ENCODE measurements around the gene RUNX3.
"Not testable (repeated sequence)": the region's sequence is repeated elsewhere in the genome, so short reads cannot be mapped to it uniquely, and the experiment has no call there.

The RUNX3 gene

DNA sequence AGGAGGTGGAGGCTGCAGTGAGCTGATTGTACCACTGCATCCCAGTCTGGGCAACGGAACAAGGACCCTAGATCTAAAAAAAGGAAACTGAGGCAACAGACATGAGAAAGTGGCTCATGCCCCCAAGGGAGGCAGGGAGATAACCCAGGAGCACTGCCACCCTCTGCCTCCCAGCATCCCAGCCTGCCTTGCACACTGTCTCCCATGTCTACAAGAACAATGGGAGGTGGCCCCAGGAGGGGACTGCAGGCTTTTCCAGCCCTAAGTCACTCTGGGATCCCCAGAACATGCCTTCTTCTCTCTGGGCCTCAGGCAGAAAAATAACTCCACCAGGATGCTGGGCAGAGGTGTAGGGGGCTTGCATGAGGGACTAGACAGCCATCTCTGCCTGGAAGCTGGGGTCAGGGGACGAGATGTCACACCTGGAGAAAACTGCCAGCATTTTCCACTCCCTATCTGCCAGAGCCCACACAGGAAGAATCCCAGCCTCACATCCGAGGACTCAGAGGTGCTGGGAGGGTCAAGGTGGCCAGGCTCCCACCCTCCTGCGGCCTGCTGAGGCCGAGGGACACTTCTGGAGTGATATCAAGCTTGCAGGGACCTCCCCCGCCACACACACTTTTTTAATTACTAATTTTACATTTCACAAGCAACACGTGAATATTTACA, 21.4 kb downstream of the RUNX3 start:
- peaks cover 4% of the 10 kb centered on the region; the same call in 1 of the 2 replicates for H3K4me1 ChIP-seq (ENCODE audit: control insufficient read depth, insufficient read depth, low read length)
- no peaks in the 10 kb centered on the region for H3K36me3 ChIP-seq (ENCODE audit: control insufficient read depth, insufficient read depth, low read length)
- H3K9ac ChIP-seq (ENCODE audit: low read length), result no peak overlapping the region
- no peak overlapping the region for H3K4me3 ChIP-seq (ENCODE audit: low read depth, low read length)
- H3K27ac ChIP-seq (ENCODE audit: low read depth, low read length), result no peak overlapping the region
- no peaks in the 10 kb centered on the region for H3K27me3 ChIP-seq (ENCODE audit: control insufficient read depth, insufficient read depth, low read length)
- H3K9me3 ChIP-seq (ENCODE audit: control insufficient read depth, insufficient read depth, low read depth, low read length), result no peaks in the 10 kb centered on the region

DNA sequence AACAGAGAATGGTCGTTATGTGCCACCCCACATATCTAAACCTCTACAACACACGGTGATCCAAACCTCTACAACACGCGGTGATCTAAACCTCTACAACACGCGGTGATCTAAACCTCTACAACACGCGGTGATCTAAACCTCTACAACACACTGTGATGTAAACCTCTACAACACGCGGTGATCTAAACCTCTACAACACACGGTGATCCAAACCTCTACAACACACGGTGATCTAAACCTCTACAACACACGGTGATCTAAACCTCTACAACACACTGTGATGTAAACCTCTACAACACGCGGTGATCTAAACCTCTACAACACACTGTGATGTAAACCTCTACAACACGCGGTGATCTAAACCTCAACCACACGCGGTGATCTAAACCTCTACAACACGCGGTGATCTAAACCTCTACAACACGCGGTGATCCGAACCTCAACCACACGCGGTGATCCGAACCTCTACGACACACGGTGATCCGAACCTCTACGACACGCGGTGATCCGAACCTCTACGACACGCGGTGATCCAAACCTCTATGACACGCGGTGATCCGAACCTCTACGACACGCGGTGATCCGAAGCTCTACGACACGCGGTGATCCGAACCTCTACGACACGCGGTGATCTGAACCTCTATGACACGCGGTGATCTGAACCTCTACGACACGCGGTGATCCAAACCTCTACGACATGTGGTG, 22.3 kb downstream of the RUNX3 start:
- H3K4me1 ChIP-seq (ENCODE audit: control insufficient read depth, insufficient read depth, low read length); H3K36me3 ChIP-seq (ENCODE audit: control insufficient read depth, insufficient read depth, low read length); H3K9me3 ChIP-seq (ENCODE audit: control insufficient read depth, insufficient read depth, low read depth, low read length); H3K4me3 ChIP-seq (ENCODE audit: low read depth, low read length); H3K27me3 ChIP-seq (ENCODE audit: control insufficient read depth, insufficient read depth, low read length); H3K9ac ChIP-seq (ENCODE audit: low read length); H3K27ac ChIP-seq (ENCODE audit: low read depth, low read length): not testable (repeated sequence)

DNA sequence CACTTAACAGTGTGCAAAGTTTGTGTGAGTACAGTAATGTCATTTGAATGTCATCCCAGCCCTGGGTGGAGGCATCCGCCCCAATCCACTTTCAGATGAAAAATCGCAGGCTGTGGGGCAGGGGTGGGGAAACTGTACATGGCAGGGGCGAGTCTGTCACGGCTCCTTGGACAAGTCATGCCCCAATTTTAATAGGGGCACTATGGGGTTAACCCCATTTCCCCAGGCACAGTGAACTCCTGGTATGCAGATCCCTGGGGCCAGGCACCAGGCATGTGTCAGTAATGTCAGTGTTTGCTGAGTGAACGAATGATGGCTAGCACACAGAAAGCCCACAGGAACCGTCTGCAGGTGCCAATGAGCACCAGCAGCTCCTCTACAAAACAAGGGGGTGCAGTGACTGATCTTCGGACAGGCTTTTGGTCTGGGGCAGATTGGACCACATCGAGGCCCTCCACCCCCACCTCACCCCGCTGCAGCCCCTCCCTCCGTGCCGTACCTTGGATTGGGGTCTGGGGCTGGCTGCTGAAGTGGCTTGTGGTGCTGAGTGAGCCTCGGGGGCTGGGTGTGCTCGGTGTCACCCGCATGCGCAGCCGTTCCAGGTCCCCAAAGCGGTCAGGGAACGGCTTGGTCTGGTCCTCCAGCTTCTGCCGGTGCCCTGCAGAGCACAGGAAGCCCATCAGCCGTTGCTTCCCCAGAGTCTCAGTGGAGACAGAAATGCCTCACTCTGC, 23.2 kb downstream of the RUNX3 start:
- Histone ChIP-seq H3K9ac (ENCODE audit: low read length) (no peak overlapping the region), H3K4me1 (ENCODE audit: control insufficient read depth, insufficient read depth, low read length) (peaks cover 4% of the 10 kb centered on the region; the same call in 1 of the 2 replicates), H3K9me3 (ENCODE audit: control insufficient read depth, insufficient read depth, low read depth, low read length) (no peaks in the 10 kb centered on the region), H3K27ac (ENCODE audit: low read depth, low read length) (no peak overlapping the region), H3K4me3 (ENCODE audit: low read depth, low read length) (no peak overlapping the region), H3K36me3 (ENCODE audit: control insufficient read depth, insufficient read depth, low read length) (no peaks in the 10 kb centered on the region), H3K27me3 (ENCODE audit: control insufficient read depth, insufficient read depth, low read length) (no peaks in the 10 kb centered on the region)

DNA sequence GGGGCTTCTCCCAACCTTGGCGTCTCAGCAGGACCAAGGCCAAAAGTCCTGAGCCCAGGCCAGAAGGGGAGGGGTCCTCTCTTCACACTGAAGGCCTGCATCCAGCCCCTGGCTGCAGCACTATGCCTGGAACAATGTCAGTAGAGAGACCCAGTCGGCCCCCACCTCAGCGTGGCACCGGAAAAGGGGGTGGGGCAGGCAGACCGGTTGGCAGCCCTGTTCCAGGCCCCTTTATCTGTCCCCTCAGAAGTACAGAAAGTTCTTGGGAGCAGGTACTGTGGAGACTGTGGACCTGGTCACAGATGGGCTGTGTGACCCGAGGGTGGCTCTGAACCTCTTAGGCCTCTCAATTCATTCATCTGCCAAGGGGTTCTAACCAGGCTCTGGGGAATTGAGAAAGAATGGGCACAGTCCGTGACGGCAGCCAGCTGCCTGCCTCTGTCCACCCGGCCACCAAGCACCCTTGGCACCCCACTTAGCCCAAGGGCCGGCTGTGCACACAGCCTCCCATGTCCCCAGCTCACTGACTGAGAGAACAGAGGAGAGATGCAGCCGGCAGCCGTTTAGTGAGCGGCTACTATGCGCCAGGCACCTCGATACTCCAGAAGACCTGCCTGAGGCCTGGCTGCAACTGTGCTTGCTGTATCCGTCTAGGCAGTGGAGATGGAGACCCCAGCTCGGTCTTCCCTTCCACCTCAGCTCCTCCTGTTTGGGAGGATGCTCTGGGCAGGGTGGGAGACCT, 23.9 kb downstream of the RUNX3 start:
- Histone ChIP-seq H3K4me1 (ENCODE audit: control insufficient read depth, insufficient read depth, low read length) (peaks cover 4% of the 10 kb centered on the region; the same call in 1 of the 2 replicates), H3K4me3 (ENCODE audit: low read depth, low read length) (no peak overlapping the region), H3K9me3 (ENCODE audit: control insufficient read depth, insufficient read depth, low read depth, low read length) (no peaks in the 10 kb centered on the region), H3K27ac (ENCODE audit: low read depth, low read length) (no peak overlapping the region), H3K9ac (ENCODE audit: low read length) (no peak overlapping the region), H3K36me3 (ENCODE audit: control insufficient read depth, insufficient read depth, low read length) (no peaks in the 10 kb centered on the region), H3K27me3 (ENCODE audit: control insufficient read depth, insufficient read depth, low read length) (no peaks in the 10 kb centered on the region)

DNA sequence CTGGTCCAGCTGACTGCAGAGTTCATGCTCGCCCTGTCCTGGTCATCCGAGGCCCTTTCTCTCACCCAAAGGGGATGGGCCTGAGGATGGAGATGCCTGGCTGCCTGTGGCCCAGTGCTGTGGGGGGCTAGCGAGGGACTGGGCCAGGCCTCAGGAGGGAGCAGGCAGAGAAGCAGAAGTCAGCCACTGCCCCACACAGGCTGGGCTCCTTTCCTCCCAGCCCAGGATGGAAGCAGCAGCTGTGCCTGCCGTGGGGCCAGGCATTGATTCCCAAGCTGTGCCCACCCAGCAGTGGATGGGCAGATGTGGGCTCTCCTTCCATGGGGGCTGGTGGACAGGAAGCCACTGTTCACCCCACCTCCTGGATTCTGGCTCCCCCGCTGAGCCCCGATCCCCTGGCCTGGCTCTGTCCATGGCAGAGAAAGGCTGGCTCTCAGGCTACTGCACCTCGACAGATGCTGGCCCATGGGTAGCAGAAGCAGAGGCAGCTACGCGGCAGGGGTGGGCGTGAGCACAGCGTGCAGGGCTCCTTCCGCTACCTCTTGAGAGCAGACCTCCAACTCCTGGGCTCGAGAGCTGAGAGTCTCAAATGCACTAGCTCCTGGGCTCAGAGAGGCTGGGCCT, 24.6 kb downstream of the RUNX3 start:
- H3K27ac ChIP-seq (ENCODE audit: low read depth, low read length), result no peak overlapping the region
- no peak overlapping the region for H3K4me3 ChIP-seq (ENCODE audit: low read depth, low read length)
- no peaks in the 10 kb centered on the region for H3K4me1 ChIP-seq (ENCODE audit: control insufficient read depth, insufficient read depth, low read length)
- H3K9me3 ChIP-seq (ENCODE audit: control insufficient read depth, insufficient read depth, low read depth, low read length), result no peaks in the 10 kb centered on the region
- H3K9ac ChIP-seq (ENCODE audit: low read length), result no peak overlapping the region
- H3K27me3 ChIP-seq (ENCODE audit: control insufficient read depth, insufficient read depth, low read length), result no peaks in the 10 kb centered on the region
- no peaks in the 10 kb centered on the region for H3K36me3 ChIP-seq (ENCODE audit: control insufficient read depth, insufficient read depth, low read length)

DNA sequence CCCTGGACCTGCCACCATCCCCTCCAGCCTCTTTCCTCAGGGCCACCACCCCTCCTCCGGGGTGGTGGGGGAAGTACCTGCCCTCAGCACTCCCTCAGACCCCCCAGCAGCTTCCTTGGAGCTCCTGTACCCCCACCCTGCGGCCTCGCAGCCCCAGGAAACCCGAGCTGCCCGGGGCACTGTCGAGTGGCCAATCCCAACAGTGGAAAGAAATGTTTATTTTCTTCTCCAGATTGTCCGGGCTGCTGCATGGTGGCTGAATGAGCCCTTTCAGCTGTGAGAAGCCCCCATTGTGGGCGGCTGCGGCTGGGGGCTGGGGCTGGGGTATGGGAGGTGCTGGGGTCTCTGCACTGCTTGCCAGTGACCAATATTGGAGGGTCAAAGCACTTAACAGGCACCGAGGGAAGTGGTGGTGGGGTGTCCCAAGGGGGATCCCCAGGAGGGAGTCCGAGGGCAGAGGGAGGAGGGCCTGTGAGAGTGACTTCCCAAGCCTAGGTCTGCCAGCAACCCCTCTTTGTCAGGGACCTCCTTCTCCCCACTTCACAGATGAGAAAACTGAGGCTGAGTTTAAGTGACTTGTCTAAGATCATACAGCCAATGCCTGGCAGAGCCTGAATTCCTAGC, 25.2 kb downstream of the RUNX3 start:
- Histone ChIP-seq H3K36me3 (ENCODE audit: control insufficient read depth, insufficient read depth, low read length) (no peaks in the 10 kb centered on the region), H3K4me1 (ENCODE audit: control insufficient read depth, insufficient read depth, low read length) (no peaks in the 10 kb centered on the region), H3K9me3 (ENCODE audit: control insufficient read depth, insufficient read depth, low read depth, low read length) (no peaks in the 10 kb centered on the region), H3K9ac (ENCODE audit: low read length) (no peak overlapping the region), H3K27me3 (ENCODE audit: control insufficient read depth, insufficient read depth, low read length) (no peaks in the 10 kb centered on the region), H3K27ac (ENCODE audit: low read depth, low read length) (no peak overlapping the region), H3K4me3 (ENCODE audit: low read depth, low read length) (no peak overlapping the region)

DNA sequence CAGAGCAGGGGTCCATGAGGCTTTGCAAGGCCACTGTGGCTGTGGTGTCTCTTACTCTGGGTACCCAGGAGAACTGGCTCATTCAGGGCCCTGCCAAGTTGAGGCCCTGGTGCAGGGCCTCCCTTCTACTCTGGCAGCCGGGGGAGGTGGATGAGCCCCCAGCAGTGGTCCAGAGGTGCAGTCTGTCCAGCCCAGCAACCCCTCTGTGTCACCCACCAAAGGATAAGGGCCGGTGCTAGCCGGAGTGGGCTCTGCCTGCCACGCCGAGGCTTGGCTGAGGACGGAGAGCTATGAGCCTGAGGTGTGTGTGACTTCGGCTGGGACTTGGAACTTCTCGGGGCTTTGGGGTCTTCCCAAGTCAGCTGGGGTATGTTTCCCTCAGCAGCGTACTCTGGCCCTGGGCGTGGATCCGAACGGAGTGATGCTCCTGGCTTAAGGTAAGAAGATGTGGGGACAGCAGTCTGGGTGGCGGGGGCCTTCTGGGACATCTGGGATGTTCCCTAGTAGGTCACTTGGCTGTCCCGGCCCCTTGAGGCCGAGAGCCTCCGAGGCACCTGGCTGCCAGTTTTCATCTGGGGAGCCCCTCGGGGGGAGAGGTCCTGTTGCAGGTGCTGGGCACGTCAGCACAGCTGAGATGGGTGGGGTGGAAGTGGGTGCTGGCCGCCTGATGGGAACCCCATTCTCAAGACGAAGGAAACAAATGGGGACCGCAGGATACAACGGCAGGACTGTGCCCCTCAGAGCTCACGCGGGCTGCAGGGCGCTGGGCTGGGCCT, 25.9 kb downstream of the RUNX3 start:
- H3K9ac ChIP-seq (ENCODE audit: low read length), result no peak overlapping the region
- H3K4me1 ChIP-seq (ENCODE audit: control insufficient read depth, insufficient read depth, low read length), result no peaks in the 10 kb centered on the region
- no peak overlapping the region for H3K4me3 ChIP-seq (ENCODE audit: low read depth, low read length)
- H3K27me3 ChIP-seq (ENCODE audit: control insufficient read depth, insufficient read depth, low read length), result no peaks in the 10 kb centered on the region
- H3K9me3 ChIP-seq (ENCODE audit: control insufficient read depth, insufficient read depth, low read depth, low read length), result no peaks in the 10 kb centered on the region
- H3K36me3 ChIP-seq (ENCODE audit: control insufficient read depth, insufficient read depth, low read length), result no peaks in the 10 kb centered on the region
- H3K27ac ChIP-seq (ENCODE audit: low read depth, low read length), result no peak overlapping the region

DNA sequence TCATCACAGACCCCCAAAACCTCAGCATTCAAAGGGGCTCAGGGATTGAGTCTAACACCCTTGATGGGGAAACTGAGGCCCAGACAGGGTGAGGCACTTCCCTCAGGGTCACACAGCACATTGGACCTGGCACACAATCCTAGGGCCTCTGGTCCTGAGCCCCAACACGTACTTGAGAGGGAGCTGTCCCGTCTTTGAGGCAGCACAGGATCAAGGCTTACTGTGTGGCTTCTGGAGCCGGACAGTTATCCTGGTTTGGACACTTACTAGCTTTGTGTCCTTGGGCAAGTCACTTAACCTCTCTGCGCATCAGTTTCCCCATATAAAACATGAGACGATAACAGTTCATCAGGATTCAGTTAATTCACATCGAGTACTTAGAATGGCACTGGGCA, 26.5 kb downstream of the RUNX3 start:
- Histone ChIP-seq H3K36me3 (ENCODE audit: control insufficient read depth, insufficient read depth, low read length) (no peaks in the 10 kb centered on the region), H3K4me1 (ENCODE audit: control insufficient read depth, insufficient read depth, low read length) (no peaks in the 10 kb centered on the region), H3K9me3 (ENCODE audit: control insufficient read depth, insufficient read depth, low read depth, low read length) (no peaks in the 10 kb centered on the region), H3K27ac (ENCODE audit: low read depth, low read length) (no peak overlapping the region), H3K27me3 (ENCODE audit: control insufficient read depth, insufficient read depth, low read length) (no peaks in the 10 kb centered on the region), H3K4me3 (ENCODE audit: low read depth, low read length) (no peak overlapping the region), H3K9ac (ENCODE audit: low read length) (no peak overlapping the region)

DNA sequence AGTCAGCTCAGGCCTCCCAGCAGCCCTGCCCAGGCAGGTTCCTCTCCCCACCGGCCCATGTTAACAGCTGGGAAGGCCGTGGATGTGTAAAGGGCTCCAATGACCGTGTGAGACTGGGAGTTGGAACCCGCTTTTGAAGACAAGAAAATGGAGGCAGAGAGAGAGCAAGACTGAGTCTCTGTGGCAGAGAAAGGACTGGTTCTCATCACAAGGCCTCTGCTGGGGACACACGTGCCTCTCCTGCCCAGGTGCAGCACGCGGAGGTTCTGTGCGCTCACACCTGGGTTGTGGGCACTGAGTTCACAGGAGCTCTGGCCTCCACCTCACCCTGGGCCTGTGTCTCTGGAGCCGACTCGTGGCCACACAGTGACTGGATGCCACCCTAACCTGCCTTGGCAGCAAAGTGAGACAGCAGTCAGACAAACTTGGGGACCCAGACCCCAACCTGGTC, 27.0 kb downstream of the RUNX3 start:
- no peak overlapping the region for H3K4me3 ChIP-seq (ENCODE audit: low read depth, low read length)
- H3K4me1 ChIP-seq (ENCODE audit: control insufficient read depth, insufficient read depth, low read length), result no peaks in the 10 kb centered on the region
- no peaks in the 10 kb centered on the region for H3K27me3 ChIP-seq (ENCODE audit: control insufficient read depth, insufficient read depth, low read length)
- no peak overlapping the region for H3K9ac ChIP-seq (ENCODE audit: low read length)
- no peaks in the 10 kb centered on the region for H3K36me3 ChIP-seq (ENCODE audit: control insufficient read depth, insufficient read depth, low read length)
- no peak overlapping the region for H3K27ac ChIP-seq (ENCODE audit: low read depth, low read length)
- no peaks in the 10 kb centered on the region for H3K9me3 ChIP-seq (ENCODE audit: control insufficient read depth, insufficient read depth, low read depth, low read length)

DNA sequence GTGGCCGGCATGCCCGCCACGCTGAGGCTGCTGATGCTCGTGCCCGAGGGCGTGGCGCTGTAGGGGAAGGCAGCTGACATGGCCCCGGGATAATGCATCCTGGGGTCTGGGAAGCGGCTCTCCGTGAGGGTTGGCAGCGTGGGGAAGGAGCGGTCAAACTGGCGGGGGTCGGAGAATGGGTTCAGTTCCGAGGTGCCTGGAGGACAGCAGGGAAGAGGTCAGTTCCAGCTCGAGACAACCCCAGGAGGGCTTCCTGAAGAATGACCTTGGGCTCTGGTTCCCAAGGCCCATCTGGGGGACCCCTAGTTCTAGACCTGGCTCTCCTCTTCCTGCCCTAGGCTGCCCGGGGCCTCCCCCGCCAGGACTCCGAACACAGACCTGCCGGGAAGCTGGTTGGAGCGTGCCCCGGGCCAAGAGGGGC, 27.6 kb downstream of the RUNX3 start:
- Histone ChIP-seq H3K9ac (ENCODE audit: low read length) (no peak overlapping the region), H3K4me3 (ENCODE audit: low read depth, low read length) (no peak overlapping the region), H3K36me3 (ENCODE audit: control insufficient read depth, insufficient read depth, low read length) (no peaks in the 10 kb centered on the region), H3K27ac (ENCODE audit: low read depth, low read length) (no peak overlapping the region), H3K4me1 (ENCODE audit: control insufficient read depth, insufficient read depth, low read length) (no peaks in the 10 kb centered on the region), H3K27me3 (ENCODE audit: control insufficient read depth, insufficient read depth, low read length) (no peaks in the 10 kb centered on the region), H3K9me3 (ENCODE audit: control insufficient read depth, insufficient read depth, low read depth, low read length) (no peaks in the 10 kb centered on the region)

Measured in HUES6 (cell line).